HepG2 (cell line): Measurements from ENCODE around the gene SEC61A2. TPM values are rescaled to one million over a fixed set of nuclear protein-coding genes. Genes with fewer than 3 reads are reported as not detected.

Experiments
- ATAC-seq: fragments of 200-7000 bp; cut with Tn5 transposase; 3 replicates; pipeline ENCODE4 v1.9.1; 2020; ENCODE audit warnings: mild to moderate bottlenecking, moderate library complexity
- BruUV-seq: library from RNA; stranded (reverse); fragments of 400-500 nt; replicated peaks from 2 replicates; lab custom pipeline; 2021; lab: Mats Ljungman, UMichigan
- CTCF ChIA-PET: fragments of 300-600 bp; formaldehyde crosslinking; extraction: SDS; loops from one replicate; lab custom pipeline; 2021; ENCODE audit warnings: low total read pairs, inconsistent platforms, low intra/inter-chr PET ratio; lab: Yijun Ruan, JAX
- POLR2A ChIA-PET: fragments of 350-600 bp; sonication (Branson Sonifier 250); formaldehyde crosslinking; loops from one replicate; lab custom pipeline; 2020; ENCODE audit warnings: antibody characterized with exemption, inconsistent platforms; lab: Yijun Ruan, JAX
- DNase-seq: peaks from one replicate; pipeline ENCODE4 v3.0.0-alpha.2; 2015; ENCODE audit warnings: low spot score
- FAIRE-seq: peaks from 3 replicates; lab custom pipeline; 2011; peaks lifted over from hg19 to GRCh38; lab: Jason Lieb, UNC
- H2AFZ ChIP-seq: one replicate; pipeline ENCODE4 v1.6.1; 2011; ENCODE audit warnings: low read length, inconsistent platforms
- H3K27ac ChIP-seq: fragments of 300-600 bp; 3 replicates; pipeline ENCODE4 v1.8.0; 2011; ENCODE audit warnings: mixed run types, mild to moderate bottlenecking, mixed read lengths, low read length, inconsistent platforms; ENCODE audit not compliant: insufficient read depth; ENCODE audit errors: extremely low read length
- H3K27me3 ChIP-seq, 2 experiments: fragments of 200-600 bp in 1 of 2; 2 replicates in 1 of 2; 3 replicates in 1 of 2; pipeline versions ENCODE4 v1.6.0 to v1.8.0; 2011; ENCODE audit warnings: low read length in 2 of 2, mild to moderate bottlenecking in 2 of 2, moderate library complexity in 2 of 2, inconsistent platforms in 1 of 2; ENCODE audit not compliant: insufficient read depth in 2 of 2, control insufficient read depth in 1 of 2
- H3K36me3 ChIP-seq, 2 experiments: fragments of 200-600 bp in 1 of 2; replicated peaks in 1 of 2; 2 replicates in 1 of 2; 3 replicates in 1 of 2; pipeline versions ENCODE4 v1.5.1 to v1.8.0; 2011; ENCODE audit warnings: low read length in 2 of 2, inconsistent platforms in 1 of 2; ENCODE audit not compliant: insufficient read depth in 2 of 2, control insufficient read depth in 1 of 2
- H3K4me1 ChIP-seq: 2 replicates; pipeline ENCODE4 v1.5.1; 2012; ENCODE audit warnings: low read length, inconsistent platforms; ENCODE audit not compliant: insufficient read depth
- H3K4me2 ChIP-seq: 2 replicates; pipeline ENCODE4 v1.6.0; 2011; ENCODE audit warnings: low read depth, low read length, inconsistent platforms
- H3K4me3 ChIP-seq, 3 experiments: fragments of 200-600 bp in 1 of 3; sonication (generic), shearing (Covaris generic) in 1 of 3; replicated peaks in 1 of 3; 2 replicates each; pipeline ENCODE4 v1.5.1; 2011 to 2016; ENCODE audit warnings: low read length in 3 of 3, inconsistent platforms in 2 of 3, low read depth in 2 of 3, mild to moderate bottlenecking in 2 of 3, control low read depth in 1 of 3, mixed read lengths in 1 of 3; ENCODE audit not compliant: insufficient read depth in 1 of 3
- H3K79me2 ChIP-seq: one replicate; pipeline ENCODE4 v1.6.1; 2011; ENCODE audit warnings: low read length, inconsistent platforms; ENCODE audit not compliant: insufficient read depth
- H3K9ac ChIP-seq: 2 replicates; pipeline ENCODE4 v1.6.0; 2011; ENCODE audit warnings: mild to moderate bottlenecking, low read depth, low read length, inconsistent platforms; ENCODE audit not compliant: insufficient read depth
- H3K9me3 ChIP-seq: 2 replicates; pipeline ENCODE4 v1.5.1; 2012; ENCODE audit warnings: mild to moderate bottlenecking, low read length
- H4K20me1 ChIP-seq: 2 replicates; pipeline ENCODE4 v1.6.0; 2011; ENCODE audit warnings: inconsistent platforms, mild to moderate bottlenecking, low read length, moderate library complexity; ENCODE audit not compliant: insufficient read depth
- BRD4 ChIP-seq: sonication (generic); formaldehyde crosslinking; IDR thresholded peaks from 2 replicates; pipeline ENCODE4 v1.4.0; 2020; ENCODE audit warnings: missing genetic modification reagents
- DBP ChIP-seq: sonication (generic); formaldehyde crosslinking; IDR thresholded peaks from 2 replicates; pipeline ENCODE4 v1.4.0; 2020; ENCODE audit warnings: missing genetic modification reagents; ENCODE audit errors: not compliant biosample characterization
- ETV6 ChIP-seq: sonication (generic); formaldehyde crosslinking; conservative IDR thresholded peaks from 2 replicates; pipeline ENCODE4 v1.4.0; 2020; ENCODE audit warnings: missing genetic modification reagents
- GFI1 ChIP-seq: sonication (generic); formaldehyde crosslinking; IDR thresholded peaks from 2 replicates; pipeline ENCODE4 v1.5.0; 2020; ENCODE audit warnings: missing genetic modification reagents, mild to moderate bottlenecking, borderline replicate concordance
- PHF21A ChIP-seq: sonication (generic); formaldehyde crosslinking; IDR thresholded peaks from 2 replicates; pipeline ENCODE4 v1.5.0; 2020; ENCODE audit warnings: mild to moderate bottlenecking, missing genetic modification reagents
- TSC22D2 ChIP-seq: sonication (generic); formaldehyde crosslinking; IDR thresholded peaks from 2 replicates; pipeline ENCODE4 v1.5.1; 2020; ENCODE audit warnings: missing genetic modification reagents, mild to moderate bottlenecking, borderline replicate concordance
- ZNF44 ChIP-seq: sonication (generic); formaldehyde crosslinking; IDR thresholded peaks from 2 replicates; pipeline ENCODE4 v1.5.1; 2020; ENCODE audit warnings: mild to moderate bottlenecking, missing genetic modification reagents
- ZNF550 ChIP-seq: sonication (generic); formaldehyde crosslinking; IDR thresholded peaks from 2 replicates; pipeline ENCODE4 v1.4.0; 2020; ENCODE audit warnings: mild to moderate bottlenecking, missing genetic modification reagents, borderline replicate concordance
- ZNF704 ChIP-seq: sonication (generic); formaldehyde crosslinking; IDR thresholded peaks from 2 replicates; pipeline ENCODE4 v1.8.1; 2023; ENCODE audit warnings: mild to moderate bottlenecking, inconsistent platforms, moderate library complexity, missing genetic modification reagents, borderline replicate concordance
- ZNF737 ChIP-seq: sonication (generic); formaldehyde crosslinking; IDR thresholded peaks from 2 replicates; pipeline ENCODE4 v1.5.0; 2020; ENCODE audit warnings: missing genetic modification reagents, mild to moderate bottlenecking, borderline replicate concordance
- WGBS: methylation state at CpG from one replicate; pipeline ENCODE4 v1.1.6; 2017; ENCODE audit warnings: low lambda C conversion rate; 5-methylcytosine and 5-hydroxymethylcytosine counted together
- in situ Hi-C: cut with HindIII; loops from 2 replicates; pipeline ENCODE4 v1.10.0; 2017; ENCODE audit warnings: low pct_unique_long_range_greater_than_20kb; ENCODE audit not compliant: extremely low pct_ligation_motif_present
- intact Hi-C: fragments of 100-400 bp; cut with micrococcal nuclease; formaldehyde crosslinking; loops from one replicate; pipeline ENCODE4 v1.10.0; 2022; ENCODE audit not compliant: unreplicated experiment
- polyA plus RNA-seq, 8 experiments: library from polyadenylated mRNA; depleted of rRNA in 3 of 8; stranded (reverse) in 7 of 8; unstranded in 1 of 8; fragments of >200 nt; fragmentation: Illumina TruSeq in 4 of 8; extraction: Trizol in 4 of 8; gene quantifications; 2 replicates each; pipeline versions ENCODE4 v1.2.1 to v1.2.3, GENCODE V29; 2011 to 2016; ENCODE audit warnings: low read depth in 4 of 8, missing spikeins in 1 of 8, mixed read lengths in 1 of 8; ENCODE audit not compliant: insufficient read depth in 1 of 8
- total RNA-seq, 5 experiments: library from RNA; depleted of rRNA; stranded (reverse); fragments of >200 nt; fragmentation: Illumina TruSeq; extraction: Trizol; gene quantifications; 2 replicates each; pipeline ENCODE4 v1.2.3, GENCODE V29; 2016; ENCODE audit warnings: low read depth in 1 of 5
- TF ChIP-seq, protein P1 (sequence below): sonication (generic); formaldehyde crosslinking; IDR thresholded peaks from 2 replicates; pipeline ENCODE4 v1.9.0; 2022; ENCODE audit warnings: low read depth, missing genetic modification reagents
- TF ChIP-seq, protein P2 (sequence below): sonication (generic); formaldehyde crosslinking; IDR thresholded peaks from 2 replicates; pipeline ENCODE4 v1.5.0; 2020; ENCODE audit warnings: mild to moderate bottlenecking, missing genetic modification reagents
- TF ChIP-seq, protein P3 (sequence below): sonication (generic); formaldehyde crosslinking; IDR thresholded peaks from 2 replicates; pipeline ENCODE4 v1.4.0; 2020; ENCODE audit warnings: missing genetic modification reagents

SEC61A2 gene
- total and polyA plus RNA-seq, 2 of the 13 experiments (the other 11 are each of a cell fraction or from before 2014, with no cell fraction given) = 5.5 to 7.4 TPM

- intact Hi-C loops (no loop called here), in situ Hi-C loops (no loop called here)
- peaks cover 16 to 66% of the 10 kb centered on the region in 2 experiments for H3K36me3 ChIP-seq
- 98% methylated on average over 4 of the region's 4 CpGs for WGBS
- H3K4me1 ChIP-seq = no peaks in the 10 kb centered on the region
- DNase-seq = no peak
- BruUV-seq = no TSS peak
- H4K20me1 ChIP-seq = peaks cover 8% of the 10 kb centered on the region
- no peak overlapping the region for H2AFZ ChIP-seq
- H3K79me2 ChIP-seq = no peaks in the 10 kb centered on the region
- no peak for FAIRE-seq
- no peak for ATAC-seq
- H3K27ac ChIP-seq = no peak overlapping the region
- CTCF ChIA-PET = interaction anchor here (3.2 kb wide), 1 partner anchor 442 kb away, joined by 9 read pairs; no protein-coding TSS in a partner anchor
- H3K9ac ChIP-seq = no peak overlapping the region
- no peak overlapping the region for H3K4me2 ChIP-seq
- POLR2A ChIA-PET = interaction anchor here (1.3 kb wide), 1 partner anchor 23 kb away, joined by 3 read pairs; no protein-coding TSS in a partner anchor
- H3K27me3 ChIP-seq = no peaks in the 10 kb centered on the region
- no peak overlapping the region for H3K4me3 ChIP-seq
- no peaks in the 10 kb centered on the region for H3K9me3 ChIP-seq
- TF ChIP-seq ZNF44 (no peak), BRD4 (CRISPR knock-in tag) (no peak), ZNF550 (CRISPR knock-in tag) (no peak), DBP (CRISPR knock-in tag) (no peak), PHF21A (no peak), TSC22D2 (CRISPR knock-in tag) (no peak), ETV6 (CRISPR knock-in tag) (no peak), ZNF737 (CRISPR knock-in tag) (no peak), ZNF704 (CRISPR knock-in tag) (no peak), GFI1 (CRISPR knock-in tag) (no peak)
- TF ChIP-seq, protein P1, sequence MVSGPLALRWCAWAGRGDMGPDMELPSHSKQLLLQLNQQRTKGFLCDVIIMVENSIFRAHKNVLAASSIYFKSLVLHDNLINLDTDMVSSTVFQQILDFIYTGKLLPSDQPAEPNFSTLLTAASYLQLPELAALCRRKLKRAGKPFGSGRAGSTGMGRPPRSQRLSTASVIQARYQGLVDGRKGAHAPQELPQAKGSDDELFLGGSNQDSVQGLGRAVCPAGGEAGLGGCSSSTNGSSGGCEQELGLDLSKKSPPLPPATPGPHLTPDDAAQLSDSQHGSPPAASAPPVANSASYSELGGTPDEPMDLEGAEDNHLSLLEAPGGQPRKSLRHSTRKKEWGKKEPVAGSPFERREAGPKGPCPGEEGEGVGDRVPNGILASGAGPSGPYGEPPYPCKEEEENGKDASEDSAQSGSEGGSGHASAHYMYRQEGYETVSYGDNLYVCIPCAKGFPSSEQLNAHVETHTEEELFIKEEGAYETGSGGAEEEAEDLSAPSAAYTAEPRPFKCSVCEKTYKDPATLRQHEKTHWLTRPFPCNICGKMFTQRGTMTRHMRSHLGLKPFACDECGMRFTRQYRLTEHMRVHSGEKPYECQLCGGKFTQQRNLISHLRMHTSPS (CRISPR knock-in tag) = no peak
- TF ChIP-seq, protein P2, sequence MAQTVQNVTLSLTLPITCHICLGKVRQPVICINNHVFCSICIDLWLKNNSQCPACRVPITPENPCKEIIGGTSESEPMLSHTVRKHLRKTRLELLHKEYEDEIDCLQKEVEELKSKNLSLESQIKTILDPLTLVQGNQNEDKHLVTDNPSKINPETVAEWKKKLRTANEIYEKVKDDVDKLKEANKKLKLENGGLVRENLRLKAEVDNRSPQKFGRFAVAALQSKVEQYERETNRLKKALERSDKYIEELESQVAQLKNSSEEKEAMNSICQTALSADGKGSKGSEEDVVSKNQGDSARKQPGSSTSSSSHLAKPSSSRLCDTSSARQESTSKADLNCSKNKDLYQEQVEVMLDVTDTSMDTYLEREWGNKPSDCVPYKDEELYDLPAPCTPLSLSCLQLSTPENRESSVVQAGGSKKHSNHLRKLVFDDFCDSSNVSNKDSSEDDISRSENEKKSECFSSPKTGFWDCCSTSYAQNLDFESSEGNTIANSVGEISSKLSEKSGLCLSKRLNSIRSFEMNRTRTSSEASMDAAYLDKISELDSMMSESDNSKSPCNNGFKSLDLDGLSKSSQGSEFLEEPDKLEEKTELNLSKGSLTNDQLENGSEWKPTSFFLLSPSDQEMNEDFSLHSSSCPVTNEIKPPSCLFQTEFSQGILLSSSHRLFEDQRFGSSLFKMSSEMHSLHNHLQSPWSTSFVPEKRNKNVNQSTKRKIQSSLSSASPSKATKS (CRISPR knock-in tag) = no peak
- TF ChIP-seq, protein P3, sequence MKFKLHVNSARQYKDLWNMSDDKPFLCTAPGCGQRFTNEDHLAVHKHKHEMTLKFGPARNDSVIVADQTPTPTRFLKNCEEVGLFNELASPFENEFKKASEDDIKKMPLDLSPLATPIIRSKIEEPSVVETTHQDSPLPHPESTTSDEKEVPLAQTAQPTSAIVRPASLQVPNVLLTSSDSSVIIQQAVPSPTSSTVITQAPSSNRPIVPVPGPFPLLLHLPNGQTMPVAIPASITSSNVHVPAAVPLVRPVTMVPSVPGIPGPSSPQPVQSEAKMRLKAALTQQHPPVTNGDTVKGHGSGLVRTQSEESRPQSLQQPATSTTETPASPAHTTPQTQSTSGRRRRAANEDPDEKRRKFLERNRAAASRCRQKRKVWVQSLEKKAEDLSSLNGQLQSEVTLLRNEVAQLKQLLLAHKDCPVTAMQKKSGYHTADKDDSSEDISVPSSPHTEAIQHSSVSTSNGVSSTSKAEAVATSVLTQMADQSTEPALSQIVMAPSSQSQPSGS (CRISPR knock-in tag) = no peak
These were observed 84.6 kb downstream of the SEC61A2 start for GRCh38 chr10:12214093-12214492.
